Amygdala (tissue), 56 donors: Measurements from ENCODE around the gene CHPF2.

Experiments used
- DNase-seq, 56 donors: peaks; one replicate each; lab custom pipeline; 2025; lab: John Stamatoyannopoulos, UW

Gene CHPF2

DNA sequence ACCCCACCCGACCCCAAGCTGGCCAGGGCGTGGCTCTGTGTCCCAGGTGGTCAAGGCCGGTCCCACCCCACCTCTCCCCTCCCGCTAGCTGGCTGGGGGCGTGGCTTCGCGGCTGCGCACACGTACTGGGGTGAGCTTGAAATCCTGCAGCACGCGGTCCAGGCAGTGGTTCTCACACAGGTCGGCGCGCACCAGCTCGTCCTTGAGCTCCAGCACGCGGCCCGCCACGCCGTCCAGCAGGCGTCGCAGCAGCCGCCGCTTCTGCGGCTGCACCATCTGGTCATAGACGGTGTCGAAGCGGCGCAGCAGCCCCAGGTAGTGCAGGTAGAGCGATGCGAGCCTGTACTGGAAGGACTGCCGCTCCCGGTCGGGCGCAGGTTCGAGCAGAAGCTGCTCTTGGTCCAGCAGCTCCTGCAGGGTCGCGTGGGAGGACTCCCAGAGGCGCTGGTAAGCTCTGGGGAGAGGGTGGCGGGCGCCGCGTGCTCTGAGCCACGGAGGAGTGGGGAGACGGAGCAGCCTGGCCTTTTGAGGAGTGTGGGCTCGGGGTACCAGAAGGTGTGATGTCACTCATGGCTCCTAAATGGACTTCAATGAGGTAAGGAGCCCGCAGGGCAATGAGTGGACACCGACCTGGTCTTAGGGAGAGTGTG, 27.8 kb upstream of the CHPF2 start:
- DNase-seq: no peak

DNA sequence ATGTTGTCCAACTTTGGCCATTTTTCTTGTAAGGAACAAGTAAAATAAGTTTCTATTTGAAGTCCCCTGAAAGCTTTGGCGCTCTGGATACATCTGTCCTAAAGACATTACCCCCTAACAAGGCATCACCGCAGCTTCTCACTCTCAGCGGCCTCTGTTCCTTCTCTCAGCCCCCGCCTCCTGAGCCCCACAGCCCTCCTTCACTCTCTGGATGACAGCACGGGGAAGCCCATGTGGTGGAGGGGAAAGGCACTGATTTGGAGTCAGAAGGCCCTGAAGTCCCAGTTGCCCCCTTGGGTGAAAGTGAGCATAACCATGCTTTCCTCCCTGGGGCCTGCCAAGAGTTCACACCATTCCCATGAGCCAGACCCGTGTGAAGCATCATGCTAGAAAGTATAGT, 26.6 kb upstream of the CHPF2 start:
- DNase-seq: no peak

DNA sequence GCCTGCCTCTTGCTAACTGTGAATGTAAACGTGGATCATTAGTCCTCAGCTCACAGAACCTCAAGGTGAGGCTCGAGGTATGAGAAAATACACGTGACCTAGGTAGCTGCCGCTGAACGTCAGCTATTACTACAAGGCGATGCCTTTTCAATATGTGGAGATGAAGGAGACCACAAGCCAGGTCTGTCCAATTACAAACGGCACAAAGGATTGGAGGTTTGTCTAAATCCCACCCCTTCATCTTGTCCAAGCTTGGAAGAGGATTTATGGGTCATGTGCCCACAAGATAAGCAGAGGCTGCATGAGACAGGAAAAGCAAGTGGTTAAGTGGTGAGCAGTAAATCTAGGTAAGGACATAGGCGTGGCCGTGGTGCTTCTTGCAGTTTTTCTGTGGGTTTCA, 25.4 kb upstream of the CHPF2 start:
- DNase-seq: no peak

DNA sequence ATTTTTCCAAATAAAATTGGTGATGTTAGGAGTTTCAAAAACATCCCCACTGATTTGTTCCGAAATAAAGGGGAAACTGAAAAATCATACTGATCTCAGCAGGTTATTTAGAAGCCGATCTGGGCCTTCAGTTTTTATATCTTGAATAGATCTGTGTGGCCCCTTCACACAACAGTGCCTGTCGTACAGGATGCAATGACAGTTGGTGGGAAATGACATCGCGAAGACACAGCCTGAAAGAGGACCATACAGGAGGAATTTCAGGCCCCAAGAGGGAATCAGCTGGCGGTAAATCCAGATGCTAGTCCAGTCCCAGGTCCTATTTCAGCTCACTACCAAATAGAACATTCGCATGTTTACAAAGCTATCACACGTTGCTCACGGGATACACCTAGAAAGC, 25.0 kb upstream of the CHPF2 start:
- no peak for DNase-seq

- DNase-seq: no peak
These were observed 24.5 kb upstream of the CHPF2 start for GRCh38 chr7:151207804-151208203.

DNA sequence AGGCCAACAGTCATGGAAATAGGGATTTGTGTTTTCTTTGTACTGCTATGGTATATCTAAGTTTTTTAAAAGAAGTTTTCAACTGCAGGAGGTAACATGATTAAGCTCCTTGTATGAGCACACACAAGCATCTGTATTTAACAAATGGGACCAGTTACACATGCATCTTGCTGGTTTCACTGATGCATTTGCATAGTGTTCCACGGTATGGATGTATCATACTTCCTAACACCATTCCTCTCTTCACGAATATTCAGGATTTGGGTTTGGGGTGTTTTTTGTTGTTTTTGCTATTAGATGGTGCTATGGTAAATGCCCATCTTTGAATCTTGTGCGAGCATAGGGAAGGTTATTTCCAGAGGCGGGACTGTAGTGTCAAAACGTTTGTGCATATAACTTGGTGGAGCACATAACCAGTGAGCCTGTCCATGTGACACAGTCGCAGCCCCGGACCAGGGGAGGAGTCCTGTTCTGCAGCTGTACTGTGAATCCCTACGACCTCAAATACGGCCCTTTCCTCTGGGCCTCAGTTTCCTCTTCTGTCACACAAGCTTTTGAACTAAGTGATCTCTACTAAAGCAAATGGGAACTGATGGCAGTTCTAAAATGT, 23.9 kb upstream of the CHPF2 start:
- no peak for DNase-seq

DNA sequence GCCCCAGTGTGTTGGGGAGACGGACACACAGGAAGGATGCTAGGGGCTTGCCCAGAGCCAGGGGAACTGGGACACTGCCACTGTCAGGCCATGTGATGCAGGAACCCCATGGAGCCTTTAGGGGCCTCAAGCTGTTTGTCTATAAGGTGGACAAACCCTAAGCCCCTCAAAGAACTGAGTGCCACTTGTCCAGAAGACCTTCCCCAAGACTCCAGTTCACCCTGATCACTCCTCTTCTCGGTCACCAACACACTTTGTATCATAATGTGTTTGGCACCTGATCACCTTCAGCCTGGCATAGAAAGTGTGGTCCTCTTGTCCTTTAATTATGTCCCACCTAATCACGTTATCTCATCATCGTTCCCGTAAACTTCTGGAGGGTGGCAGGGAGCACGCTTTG, 22.7 kb upstream of the CHPF2 start:
- no peak for DNase-seq

DNA sequence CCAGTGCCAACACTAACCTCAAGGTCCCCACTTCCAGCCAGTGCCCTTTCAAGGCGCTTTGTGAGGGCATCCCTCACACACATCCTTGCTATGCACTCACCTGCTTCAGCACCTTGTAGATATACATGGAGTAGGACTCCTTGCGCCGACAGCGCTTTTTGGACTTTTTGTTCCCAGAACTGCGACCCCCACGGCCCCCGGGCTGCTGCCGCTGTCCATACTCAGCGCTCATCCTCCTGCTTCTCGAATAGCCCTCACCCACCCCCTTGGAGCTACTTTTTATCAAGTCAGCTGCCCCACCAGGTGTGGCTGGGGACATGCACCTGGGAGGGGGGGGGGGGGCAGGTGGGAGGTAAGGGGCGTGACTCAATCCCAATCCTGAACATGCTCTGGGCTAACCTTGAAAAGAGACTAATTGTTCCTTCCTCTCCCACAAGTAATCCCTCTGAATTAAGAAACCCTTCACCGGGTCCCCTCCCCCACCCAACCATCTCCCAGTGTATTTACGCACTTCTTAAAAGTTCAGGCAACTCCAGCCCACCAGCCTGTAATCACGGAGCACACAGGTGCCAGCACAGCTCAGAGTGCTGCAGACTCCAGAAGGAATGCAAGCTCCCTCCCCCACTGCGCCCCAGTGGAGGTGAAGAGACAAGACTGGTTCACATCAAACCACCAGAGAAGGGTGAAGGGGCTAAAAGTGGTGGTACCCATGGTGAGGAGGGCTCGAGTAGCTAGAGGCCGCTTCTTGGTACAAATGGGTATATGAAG, 22.0 kb upstream of the CHPF2 start, which contains the start of gene H2BK1:
H2BK1 (minus strand) TSS at position 402 of the 768 bp plus-strand sequence; CDS start at position 232, 170 bp downstream.
- DNase-seq: no peak

DNA sequence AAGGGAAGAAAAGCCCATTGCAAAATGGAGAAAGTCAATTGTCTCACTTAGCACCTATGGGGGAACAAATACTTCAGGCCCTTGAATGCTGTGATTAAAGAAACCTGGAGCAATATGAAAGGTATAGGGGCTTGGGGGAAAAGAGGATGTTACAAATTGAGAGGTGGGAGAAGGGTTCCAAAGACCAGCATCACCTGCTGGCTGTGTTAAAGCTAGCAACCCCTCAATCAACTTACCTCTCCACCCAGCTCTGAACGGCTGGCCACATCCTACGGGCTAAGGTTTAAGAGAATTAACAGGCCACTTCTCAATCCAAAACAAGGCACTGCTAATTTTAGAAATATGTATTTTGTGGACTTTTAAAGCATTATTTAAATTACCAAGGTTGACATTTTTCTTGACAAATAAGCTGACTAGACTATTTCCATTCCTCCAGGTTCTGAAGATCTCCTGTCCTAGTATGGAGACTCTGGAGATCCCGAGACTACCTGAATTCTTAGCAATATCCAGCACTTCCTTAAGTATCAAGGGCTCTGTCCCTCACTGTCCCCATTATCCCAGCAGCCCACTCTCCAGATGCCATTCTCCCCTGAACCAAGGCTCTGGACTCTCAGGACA, 21.0 kb upstream of the CHPF2 start:
- DNase-seq: no peak

- no peak for DNase-seq
These were observed 19.7 kb upstream of the CHPF2 start for GRCh38 chr7:151212626-151213025.

GRCh38 chr7:151213826-151214225, 18.5 kb upstream of the CHPF2 start:
- DNase-seq: no peak

DNA sequence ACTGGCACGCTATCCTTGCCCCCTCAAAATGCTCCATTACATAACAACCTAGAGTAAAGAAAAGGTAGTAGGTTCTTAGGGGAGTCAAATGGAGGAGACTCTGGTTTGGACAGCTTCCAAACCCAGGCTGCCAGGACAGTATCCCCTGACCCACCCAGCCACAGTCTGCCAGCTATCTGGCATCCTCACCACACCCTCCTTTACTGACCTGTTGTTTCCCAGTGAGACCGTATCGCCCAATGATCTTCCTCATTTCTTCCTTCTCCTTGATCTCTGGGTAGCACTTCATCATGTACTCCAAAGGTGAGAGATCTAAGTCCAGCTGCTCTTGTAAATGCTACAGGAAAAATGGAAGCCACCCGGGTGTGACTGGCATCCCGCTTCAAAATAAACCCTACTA, 16.9 kb upstream of the CHPF2 start:
- DNase-seq: no peak

DNA sequence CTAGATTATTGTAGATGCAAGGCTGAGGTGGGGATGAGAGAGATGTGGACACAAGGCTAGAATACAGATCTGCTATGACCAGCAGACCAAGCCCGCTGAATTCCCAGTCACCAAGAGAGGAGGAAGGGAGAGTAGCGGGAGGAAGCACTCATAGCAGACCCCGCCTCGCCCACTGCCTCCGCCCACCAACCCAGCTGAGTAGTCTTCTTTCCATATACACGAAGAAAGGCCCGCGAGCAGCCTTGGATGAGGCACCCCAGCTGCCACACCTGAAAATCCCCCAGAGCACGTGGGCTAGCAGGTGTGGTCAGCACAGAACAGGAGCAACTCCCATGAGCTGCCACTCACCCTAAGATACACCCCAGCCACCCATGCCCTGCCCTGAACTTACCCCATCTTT, 14.1 kb upstream of the CHPF2 start:
- no peak for DNase-seq

DNA sequence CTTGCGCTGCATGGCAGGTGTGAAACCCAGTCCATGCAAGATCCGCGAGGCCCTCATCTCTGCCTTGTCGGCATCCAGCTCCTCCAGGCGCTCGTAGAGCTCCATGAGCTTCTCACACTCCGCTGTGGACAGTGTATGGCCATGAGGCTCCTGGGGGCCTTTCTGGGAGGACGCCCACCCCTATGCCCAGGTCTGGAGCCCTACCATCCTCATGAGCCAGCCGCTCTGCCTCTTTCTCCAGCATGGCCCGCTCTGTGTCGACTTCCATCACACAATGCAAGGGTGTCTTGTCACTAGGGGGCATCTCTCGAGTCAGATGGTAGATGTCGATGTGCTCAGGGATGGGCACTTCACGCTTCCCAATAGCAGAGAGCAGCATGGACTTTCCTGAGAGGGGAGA, 8.6 kb upstream of the CHPF2 start:
- DNase-seq: no peak

DNA sequence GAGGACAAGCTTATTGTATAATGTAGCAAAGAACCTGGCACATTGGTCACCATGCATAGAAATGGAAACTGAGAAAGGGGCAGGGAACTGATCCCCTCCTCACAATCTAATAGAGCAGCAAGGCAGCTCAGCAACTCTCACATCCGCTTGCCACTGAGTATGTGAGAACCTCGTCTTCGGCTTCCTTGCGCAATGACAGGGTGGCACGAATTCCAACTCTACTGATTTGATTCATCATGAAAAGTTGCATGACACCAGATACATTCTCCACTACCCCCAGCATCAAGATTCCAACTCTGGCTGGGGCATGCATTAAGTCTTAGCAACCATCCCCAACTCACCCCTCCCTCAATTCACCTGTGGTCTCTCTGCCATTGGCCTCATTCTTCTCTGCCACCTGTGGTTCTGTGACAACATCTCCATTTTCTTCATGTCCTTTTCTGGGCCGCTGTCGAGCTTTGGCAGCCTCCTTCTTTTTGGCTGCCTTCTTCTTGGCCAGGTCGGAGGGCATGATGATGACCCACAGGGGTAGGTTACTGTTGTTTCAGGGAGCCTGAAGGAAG, 6.3 kb upstream of the CHPF2 start:
- no peak for DNase-seq

DNA sequence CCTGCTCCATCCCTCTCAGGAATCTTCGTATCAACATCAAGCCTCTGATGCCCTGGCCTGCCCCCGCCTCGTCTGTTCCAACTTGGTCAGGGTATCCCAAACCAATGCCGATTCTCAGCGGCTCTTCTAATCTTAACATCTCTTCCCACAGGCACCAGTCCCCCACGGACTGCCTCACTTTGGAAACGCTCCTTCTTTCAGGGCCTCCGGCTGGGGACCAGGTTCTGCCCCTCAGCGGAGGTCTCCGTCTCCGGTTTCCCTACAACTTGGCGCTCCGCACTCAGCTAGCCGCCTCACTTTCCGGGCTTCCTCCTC, 5.8 kb upstream of the CHPF2 start:
- no peak for DNase-seq

GRCh38 chr7:151226875-151227782, 5.2 kb upstream of the CHPF2 start, which contains the start of gene ABCF2:
Gene ABCF2, minus strand, starts transcription at chr7:151227205. Its CDS starts 747 bp downstream, at chr7:151226458.
- peak; percentile 77 to 100 (median 98) for DNase-seq

DNA sequence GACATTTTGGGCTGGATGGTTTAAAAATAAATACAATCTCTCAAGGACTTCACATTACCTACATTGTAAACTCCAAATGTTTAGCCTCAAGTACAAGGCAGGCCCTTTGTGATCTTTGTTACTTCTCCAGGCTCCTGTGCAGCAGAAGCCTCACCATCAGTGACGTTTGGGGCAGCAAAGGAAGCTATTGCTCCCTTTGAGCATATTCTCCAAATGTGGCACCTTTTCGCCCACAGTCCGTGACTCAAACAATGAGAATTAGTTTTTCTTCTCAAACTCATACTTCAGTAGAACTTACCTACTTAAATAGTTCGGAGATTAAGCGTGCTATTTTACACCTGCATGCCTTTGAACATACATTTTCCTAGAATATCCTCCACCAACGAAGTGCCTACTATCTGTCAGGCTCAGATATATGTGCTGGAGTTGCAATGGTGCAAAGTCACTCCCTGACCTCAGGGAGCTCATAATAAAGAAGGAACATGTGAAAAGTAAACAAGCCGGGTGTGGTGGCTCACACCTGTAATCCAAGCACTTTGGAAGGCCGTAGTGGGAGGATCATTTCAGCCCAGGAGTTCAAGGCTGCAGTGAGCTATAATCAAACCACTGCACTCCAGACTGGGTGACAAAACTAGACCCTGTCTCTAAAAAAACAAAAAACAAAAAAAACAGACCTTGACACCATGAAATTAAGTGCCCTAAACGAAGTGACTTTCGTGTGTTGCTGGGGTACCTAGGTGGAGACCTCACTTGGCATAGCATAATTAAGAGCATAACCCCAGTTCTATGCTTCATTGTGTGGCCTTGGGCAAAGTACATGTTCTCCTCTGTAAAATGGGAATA, 4.0 kb upstream of the CHPF2 start:
- no peak for DNase-seq

- DNase-seq: no peak
These were observed 3.0 kb upstream of the CHPF2 start for GRCh38 chr7:151229249-151229648.
